Stimulated activated CD8-positive, alpha-beta memory T cell treated with anti-CD3 and anti-CD28 coated beads, Interleukin-15, amount 100 ng/mL, for 1 hour (primary cell): ENCODE data around the gene TMEM244.
"Not testable (repeated sequence)": the region's sequence is repeated elsewhere in the genome, so short reads cannot be mapped to it uniquely, and the experiment has no call there.

ENCODE experiments used
- DNase-seq: peaks from one replicate; pipeline ENCODE4 v3.0.0-alpha.2; 2020; ENCODE audit warnings: low read depth

The TMEM244 gene, protein sequence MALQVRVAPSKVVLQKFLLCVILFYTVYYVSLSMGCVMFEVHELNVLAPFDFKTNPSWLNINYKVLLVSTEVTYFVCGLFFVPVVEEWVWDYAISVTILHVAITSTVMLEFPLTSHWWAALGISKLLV

GRCh38 chr6:129860908-129861665 lies at the start of gene TMEM244:
Gene TMEM244, minus strand, starts transcription at chr6:129861315. Its CDS starts 127 bp downstream, at chr6:129861188.
- no peak for DNase-seq

DNA sequence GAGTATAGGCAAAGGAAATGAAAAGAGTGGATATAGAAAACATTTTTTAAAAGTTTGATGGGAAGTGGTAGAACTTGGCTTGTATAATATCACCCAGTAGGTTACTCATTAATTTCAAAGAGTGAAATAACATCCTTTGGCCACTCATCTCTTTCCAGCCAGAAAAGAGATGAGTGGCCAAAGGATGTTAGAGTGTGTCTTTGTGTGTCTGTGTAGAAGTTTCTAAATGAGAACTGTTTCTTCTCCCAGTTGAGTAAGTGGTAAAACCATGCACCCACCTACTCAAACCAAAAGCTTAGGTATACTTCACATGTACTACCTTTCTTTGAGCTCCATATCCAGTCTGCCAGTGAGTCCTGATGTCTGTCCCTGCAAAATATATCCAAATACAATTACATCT lies 47.7 kb upstream of the TMEM244 start:
- DNase-seq: no peak

DNA sequence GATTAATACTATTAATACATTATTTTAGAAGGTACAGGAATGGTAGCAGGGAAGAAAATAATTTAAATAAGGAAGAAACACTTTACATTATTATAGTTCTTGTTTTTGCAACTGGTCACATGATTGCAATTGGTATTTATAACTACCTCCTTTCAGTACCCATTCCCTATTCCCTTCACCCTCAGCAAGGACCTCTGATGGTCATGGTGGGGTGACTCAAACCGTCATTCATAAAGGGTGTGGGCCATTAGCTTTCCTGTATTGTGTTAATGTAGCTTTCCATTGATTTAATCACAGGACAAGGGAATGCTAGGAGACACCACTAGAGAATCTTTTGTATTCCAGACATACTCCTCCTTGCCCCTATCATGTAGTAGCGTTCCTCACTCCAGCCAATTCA lies 47.2 kb upstream of the TMEM244 start:
- DNase-seq: no peak

DNA sequence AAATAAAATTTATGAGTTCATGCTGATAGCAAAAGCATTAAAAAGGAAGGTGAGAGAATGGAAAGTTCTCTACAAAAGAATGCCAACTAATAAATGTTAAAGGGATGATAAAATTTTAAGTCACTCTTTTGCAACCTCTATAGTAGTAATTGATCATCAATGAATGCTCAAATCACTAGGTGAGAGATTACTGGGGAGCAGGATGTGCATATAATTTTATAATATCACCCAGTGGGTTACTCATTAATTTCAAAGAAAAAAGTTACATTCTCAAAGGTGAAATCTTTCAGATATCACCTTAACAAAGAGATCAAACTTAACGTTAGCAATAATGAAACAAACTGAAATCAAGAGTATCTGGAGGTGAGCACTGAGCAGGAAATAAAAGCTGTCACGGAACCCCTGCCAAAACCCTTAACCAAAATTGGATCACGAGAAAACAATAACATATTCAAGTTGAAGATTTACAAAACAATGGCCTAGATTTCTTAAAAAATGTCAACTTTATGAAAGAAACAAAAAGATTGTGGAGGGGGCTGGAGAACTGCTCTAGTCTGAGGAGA lies 45.5 kb upstream of the TMEM244 start:
- no peak for DNase-seq

- no peak for DNase-seq
These were observed 42.0 kb upstream of the TMEM244 start for GRCh38 chr6:129903082-129903481.

- no peak for DNase-seq
These were observed 41.6 kb upstream of the TMEM244 start for GRCh38 chr6:129902681-129903080.

- no peak for DNase-seq
These were observed 40.8 kb upstream of the TMEM244 start for GRCh38 chr6:129901910-129902309.

DNA sequence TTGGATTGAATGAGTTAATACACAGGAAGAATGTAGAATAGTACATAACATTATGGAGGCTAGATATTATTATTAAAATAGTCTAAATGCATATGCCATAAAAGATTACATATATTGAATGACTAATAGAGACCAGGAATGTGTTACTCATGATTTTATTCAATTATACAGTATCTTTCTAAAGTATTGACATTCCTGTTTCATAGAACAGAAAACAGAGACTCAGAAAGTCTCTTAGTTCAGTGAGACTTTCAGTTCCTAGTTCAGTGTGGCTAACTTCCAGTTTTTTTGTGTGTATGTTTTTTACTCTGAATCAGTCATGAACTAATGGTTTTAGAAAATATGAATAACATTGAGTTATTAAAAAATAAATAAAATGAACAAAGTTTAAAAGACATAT lies 34.6 kb upstream of the TMEM244 start:
- no peak for DNase-seq

DNA sequence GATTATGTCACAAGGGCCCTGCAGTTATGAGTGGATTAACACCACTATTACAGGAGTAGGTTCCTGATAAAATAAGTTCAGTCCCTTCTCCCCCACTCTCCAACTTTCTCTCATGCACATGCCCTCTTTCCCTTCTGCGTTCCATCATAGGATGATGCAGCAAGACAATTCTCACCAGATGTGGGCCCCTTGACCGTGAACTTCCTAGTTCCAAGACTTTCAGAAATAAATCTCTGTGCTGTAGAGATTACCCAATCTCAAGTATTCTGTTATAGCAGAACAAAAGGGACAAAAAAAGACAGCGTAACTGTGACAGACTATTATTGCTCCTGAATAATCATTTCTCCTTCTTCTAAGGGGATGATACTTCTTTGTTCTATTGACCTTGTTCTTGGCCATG lies 33.8 kb upstream of the TMEM244 start:
- DNase-seq: no peak

DNA sequence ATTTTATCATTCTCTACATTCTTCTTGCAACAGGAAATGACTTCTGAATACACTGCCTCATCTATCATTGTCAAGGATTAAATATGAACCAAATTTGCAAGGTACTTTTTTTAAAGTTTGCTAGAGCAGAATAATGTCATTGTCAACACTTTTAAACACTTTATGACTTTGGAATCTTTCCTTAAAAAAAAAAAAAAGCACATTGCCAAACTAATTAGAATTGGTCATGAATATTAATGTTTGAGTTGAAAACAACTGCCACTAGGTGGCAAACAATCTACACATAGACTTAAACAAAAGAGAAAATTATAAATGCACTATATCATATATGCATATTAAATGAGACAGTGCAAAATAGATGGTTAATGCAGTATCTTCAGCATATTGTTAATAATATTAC lies 32.5 kb upstream of the TMEM244 start:
- no peak for DNase-seq

DNA sequence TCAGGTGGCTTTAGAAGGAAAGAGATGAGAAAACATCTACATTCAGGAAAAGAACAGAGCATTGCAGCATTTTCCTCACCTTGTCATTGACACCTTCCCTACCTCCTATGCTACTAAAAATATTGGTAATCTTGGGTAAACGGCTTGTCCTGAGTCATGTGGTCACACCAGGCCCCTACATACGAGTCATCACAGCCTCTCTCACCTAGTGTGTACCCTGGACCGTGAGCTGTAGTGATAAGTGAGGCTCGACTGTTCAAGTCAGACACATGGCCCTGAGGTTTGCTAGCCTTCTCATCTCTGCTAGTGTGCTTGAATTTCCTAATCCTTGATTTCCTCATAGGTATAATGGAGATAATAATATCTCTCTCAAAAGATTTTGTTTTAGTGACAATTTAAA lies 29.6 kb upstream of the TMEM244 start:
- DNase-seq: no peak

DNA sequence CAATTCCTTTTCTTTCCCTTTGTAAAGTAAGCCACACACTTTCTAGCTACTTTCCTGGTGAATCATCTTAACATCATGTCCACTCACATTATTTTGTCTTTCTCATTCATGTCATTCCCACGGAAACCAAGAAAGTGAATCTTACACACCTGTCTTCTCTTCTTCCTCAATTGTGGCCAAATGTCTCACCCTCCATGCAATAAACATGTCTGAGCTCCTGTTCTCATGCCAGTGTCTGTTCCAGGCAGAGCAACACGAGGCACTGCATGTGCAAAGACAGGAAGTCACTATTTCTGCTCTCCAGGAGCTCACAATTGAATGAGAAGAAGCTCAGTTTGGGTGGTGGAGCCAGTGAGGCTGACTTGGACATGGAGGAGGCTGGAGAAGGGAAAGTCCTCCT lies 29.0 kb upstream of the TMEM244 start:
- no peak for DNase-seq

DNA sequence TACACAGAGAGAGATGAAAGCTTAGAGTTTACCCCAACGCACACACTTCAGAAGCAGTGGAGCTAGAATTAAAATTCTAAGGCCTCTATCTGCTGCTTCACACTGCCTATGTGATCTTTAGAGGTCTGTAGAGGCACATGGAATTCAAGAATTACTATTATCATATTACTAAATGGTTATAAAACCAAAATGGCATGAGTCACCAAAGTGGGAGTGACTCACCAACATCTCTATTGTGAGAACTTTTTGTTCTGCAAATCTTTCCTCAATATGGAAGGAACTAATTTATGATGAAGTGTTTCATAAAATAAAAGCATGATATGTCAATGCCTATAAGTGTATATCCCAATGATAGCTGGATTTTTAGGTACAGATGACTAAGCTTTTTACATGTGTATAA lies 28.5 kb upstream of the TMEM244 start:
- no peak for DNase-seq

- no peak for DNase-seq
These were observed 25.5 kb upstream of the TMEM244 start for GRCh38 chr6:129886401-129887155.

GRCh38 chr6:129884211-129884610 lies 23.1 kb upstream of the TMEM244 start:
- DNase-seq: no peak

GRCh38 chr6:129882510-129883023 lies 21.5 kb upstream of the TMEM244 start:
- no peak for DNase-seq

DNA sequence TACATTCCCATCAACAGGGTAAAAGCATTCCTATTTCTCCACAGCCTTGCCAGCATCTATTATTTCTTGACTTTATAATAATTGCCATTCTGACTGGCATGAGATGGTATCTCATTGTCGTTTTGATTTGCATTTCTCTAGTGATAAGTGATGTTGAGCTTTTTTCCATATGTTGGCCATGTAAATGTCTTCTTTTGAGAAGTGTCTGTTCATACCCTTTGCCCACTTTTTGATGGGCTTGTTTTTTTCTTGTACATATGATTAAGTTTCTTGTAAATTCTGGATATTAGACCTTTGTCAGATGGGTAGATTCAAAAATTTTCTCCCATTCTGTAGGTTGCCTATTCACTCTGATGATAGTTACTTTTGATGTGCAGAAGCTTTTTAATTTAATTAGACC lies 16.8 kb upstream of the TMEM244 start:
- not testable (repeated sequence) for DNase-seq

DNA sequence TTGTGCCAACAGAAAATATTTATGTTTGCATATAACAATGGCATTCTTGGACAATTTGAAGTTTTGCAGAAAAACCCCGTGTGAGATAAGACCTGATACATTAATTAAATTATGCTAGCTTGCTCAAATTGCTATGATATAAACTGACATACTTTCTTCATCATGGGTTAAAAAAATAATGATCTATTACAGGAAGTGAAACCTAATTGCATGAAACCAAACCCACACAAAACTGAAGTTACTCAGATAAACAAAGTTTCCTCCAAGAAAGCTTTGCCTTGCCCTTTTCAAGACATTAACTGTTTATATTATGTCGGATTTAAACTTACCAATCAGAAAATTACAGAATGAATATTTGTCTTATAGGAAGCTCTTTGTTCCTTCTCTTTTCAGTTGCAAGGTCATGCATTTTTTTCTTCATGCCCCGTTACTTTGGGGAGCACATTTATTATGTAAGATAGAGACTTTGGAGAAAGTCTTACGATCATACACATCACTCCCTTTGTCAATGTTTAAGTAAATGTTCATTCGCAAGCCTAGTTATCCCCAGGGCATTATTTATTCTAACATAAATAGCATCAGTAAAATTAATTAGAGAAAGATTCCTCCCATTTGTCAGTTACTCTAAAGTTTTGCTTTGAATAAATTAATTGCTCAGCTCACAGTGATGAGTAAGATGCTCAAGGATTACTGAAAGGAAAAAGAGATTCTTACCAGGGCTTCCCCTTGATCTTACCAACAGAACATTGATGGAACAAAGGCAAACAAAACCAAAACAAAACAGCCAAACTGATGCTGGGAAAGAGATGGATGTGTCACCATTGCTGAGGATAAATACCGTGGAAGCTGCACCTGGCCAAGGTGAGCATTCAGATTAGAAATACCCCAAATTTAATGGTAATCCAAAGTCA lies 14.8 kb upstream of the TMEM244 start:
- DNase-seq: no peak

GRCh38 chr6:129874837-129875236 lies 13.7 kb upstream of the TMEM244 start:
- DNase-seq: no peak

DNA sequence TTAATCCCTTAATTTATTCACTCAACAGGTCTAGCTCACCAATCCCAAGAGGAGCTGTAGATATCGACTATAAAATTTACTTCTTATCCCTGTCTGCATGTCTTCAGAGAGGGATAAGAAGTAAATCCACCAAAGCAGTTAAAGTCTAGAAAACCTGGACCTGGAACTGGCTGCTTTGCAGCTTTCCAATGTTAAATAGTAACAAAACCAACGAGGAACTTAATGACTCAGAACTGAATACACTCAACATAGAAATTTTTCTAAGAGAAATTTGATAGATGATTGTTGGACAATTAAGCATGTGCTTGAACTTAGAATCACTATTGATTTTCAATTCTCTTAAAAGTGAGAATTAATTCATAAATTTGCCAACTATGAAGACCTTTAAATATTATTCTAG lies 11.5 kb upstream of the TMEM244 start:
- no peak for DNase-seq

GRCh38 chr6:129871221-129871620 lies 10.1 kb upstream of the TMEM244 start:
- DNase-seq: no peak

- DNase-seq: no peak
These were observed 6.3 kb upstream of the TMEM244 start for GRCh38 chr6:129867403-129867802.
